Measurements from ENCODE around the gene RFX3.

GRCh38 chr9:3331801-3332200, 194.0 kb downstream of the RFX3 start:
- TF ChIP-seq GATA2 (IDR thresholded peaks at IDR 0.05; ENCODE audit: low read depth, low read length) (no peak), GATA3 (IDR thresholded peaks at IDR 0.05; ENCODE audit: low read depth, low read length) (no peak)
